Keratinocyte (primary cell): ENCODE measurements around the gene OVCH1. TPM values are rescaled to one million over a fixed set of nuclear protein-coding genes. Genes with fewer than 3 reads are reported as not detected.
"Not testable (repeated sequence)": the region's sequence is repeated elsewhere in the genome, so short reads cannot be mapped to it uniquely, and the experiment has no call there.

Source experiments
- DNase-seq: peaks from one replicate; pipeline ENCODE4 v3.0.0-alpha.2; 2011; ENCODE audit warnings: low read depth, missing footprints, low spot score
- FAIRE-seq: peaks from 2 replicates; lab custom pipeline; 2011; peaks lifted over from hg19 to GRCh38; lab: Jason Lieb, UNC
- H2AFZ ChIP-seq: 2 replicates; pipeline ENCODE4 v1.6.0; 2012; ENCODE audit warnings: low read length, control low read depth, inconsistent platforms; ENCODE audit not compliant: control insufficient read depth
- H3K27ac ChIP-seq: 2 replicates; pipeline ENCODE4 v1.5.1; 2011; ENCODE audit warnings: low read length; ENCODE audit not compliant: control insufficient read depth, insufficient read depth
- H3K27me3 ChIP-seq: 3 replicates; pipeline ENCODE4 v1.6.0; 2011; ENCODE audit warnings: low read length; ENCODE audit not compliant: control insufficient read depth, insufficient read depth; ENCODE audit errors: extremely low read depth
- H3K36me3 ChIP-seq, 2 experiments: 2 replicates in 1 of 2; 3 replicates in 1 of 2; pipeline ENCODE4 v1.5.1; 2011; ENCODE audit warnings: low read length in 2 of 2, mild to moderate bottlenecking in 1 of 2; ENCODE audit not compliant: control insufficient read depth in 2 of 2, insufficient read depth in 2 of 2; ENCODE audit errors: extremely low read depth in 1 of 2
- H3K4me1 ChIP-seq: 3 replicates; pipeline ENCODE4 v1.5.1; 2011; ENCODE audit warnings: low read length; ENCODE audit not compliant: control insufficient read depth, insufficient read depth; ENCODE audit errors: extremely low read depth
- H3K4me2 ChIP-seq: 3 replicates; pipeline ENCODE4 v1.6.0; 2011; ENCODE audit warnings: low read depth, low read length; ENCODE audit not compliant: control insufficient read depth, insufficient read depth; ENCODE audit errors: extremely low read depth
- H3K4me3 ChIP-seq, 3 experiments: fragments of 200-600 bp in 1 of 3; sonication (generic) in 1 of 3; 2 replicates in 2 of 3; 3 replicates in 1 of 3; pipeline ENCODE4 v1.5.1; 2011 to 2016; ENCODE audit warnings: low read length in 3 of 3, mild to moderate bottlenecking in 3 of 3, control low read depth in 2 of 3, inconsistent platforms in 1 of 3, low read depth in 1 of 3, mixed read lengths in 1 of 3, mixed run types in 1 of 3, moderate library complexity in 1 of 3; ENCODE audit not compliant: control insufficient read depth in 2 of 3, insufficient read depth in 2 of 3; ENCODE audit errors: extremely low read depth in 1 of 3
- H3K79me2 ChIP-seq: 2 replicates; pipeline ENCODE4 v1.6.0; 2012; ENCODE audit warnings: low read length; ENCODE audit not compliant: control insufficient read depth, insufficient read depth
- H3K9ac ChIP-seq: 3 replicates; pipeline ENCODE4 v1.6.0; 2011; ENCODE audit warnings: low read length; ENCODE audit not compliant: control insufficient read depth, insufficient read depth; ENCODE audit errors: extremely low read depth
- H3K9me1 ChIP-seq: 3 replicates; pipeline ENCODE4 v1.6.0; 2011; ENCODE audit warnings: low read length; ENCODE audit not compliant: control insufficient read depth, insufficient read depth; ENCODE audit errors: extremely low read depth
- H3K9me3 ChIP-seq: 2 replicates; pipeline ENCODE4 v1.5.1; 2012; ENCODE audit warnings: low read depth, low read length; ENCODE audit not compliant: control insufficient read depth
- H4K20me1 ChIP-seq: 3 replicates; pipeline ENCODE4 v1.6.0; 2011; ENCODE audit warnings: low read length; ENCODE audit not compliant: control insufficient read depth, insufficient read depth; ENCODE audit errors: extremely low read depth
- dilution Hi-C: fragments of 300-500 bp; cut with MboI; formaldehyde crosslinking; loops from one replicate; pipeline ENCODE4 v1.7.0; 2020; ENCODE audit warnings: low sequenced_read_pairs; ENCODE audit not compliant: extremely low pct_ligation_motif_present
- polyA plus RNA-seq, 5 experiments: library from polyadenylated mRNA; depleted of rRNA in 3 of 5; stranded (reverse) in 3 of 5; stranded (forward) in 1 of 5; unstranded in 1 of 5; fragments of >200 nt; gene quantifications; 1 replicate in 1 of 5; 2 replicates in 3 of 5; 3 replicates in 1 of 5; pipeline versions ENCODE4 v1.2.1 to v1.2.3, GENCODE V29; 2011 to 2012; ENCODE audit warnings: missing spikeins in 2 of 5, low read depth in 1 of 5, low replicate concordance in 1 of 5
- TF ChIP-seq, protein P1 (sequence below), 3 experiments: IDR thresholded peaks in 1 of 3; conservative IDR thresholded peaks in 1 of 3; optimal IDR thresholded peaks in 1 of 3; 2 replicates in 2 of 3; 3 replicates in 1 of 3; pipeline versions ENCODE3 to v1.5.1; 2011; ENCODE audit warnings: low read length in 3 of 3, mild to moderate bottlenecking in 3 of 3, moderate library complexity in 2 of 3, control low read depth in 1 of 3, inconsistent platforms in 1 of 3; ENCODE audit not compliant: insufficient read depth in 2 of 3; ENCODE audit errors: extremely low read depth in 1 of 3

OVCH1 gene
- polyA plus RNA-seq, 1 donor (not counting 4 experiments of a cell fraction or from before 2014, with no cell fraction given) = 0.04 TPM

DNA sequence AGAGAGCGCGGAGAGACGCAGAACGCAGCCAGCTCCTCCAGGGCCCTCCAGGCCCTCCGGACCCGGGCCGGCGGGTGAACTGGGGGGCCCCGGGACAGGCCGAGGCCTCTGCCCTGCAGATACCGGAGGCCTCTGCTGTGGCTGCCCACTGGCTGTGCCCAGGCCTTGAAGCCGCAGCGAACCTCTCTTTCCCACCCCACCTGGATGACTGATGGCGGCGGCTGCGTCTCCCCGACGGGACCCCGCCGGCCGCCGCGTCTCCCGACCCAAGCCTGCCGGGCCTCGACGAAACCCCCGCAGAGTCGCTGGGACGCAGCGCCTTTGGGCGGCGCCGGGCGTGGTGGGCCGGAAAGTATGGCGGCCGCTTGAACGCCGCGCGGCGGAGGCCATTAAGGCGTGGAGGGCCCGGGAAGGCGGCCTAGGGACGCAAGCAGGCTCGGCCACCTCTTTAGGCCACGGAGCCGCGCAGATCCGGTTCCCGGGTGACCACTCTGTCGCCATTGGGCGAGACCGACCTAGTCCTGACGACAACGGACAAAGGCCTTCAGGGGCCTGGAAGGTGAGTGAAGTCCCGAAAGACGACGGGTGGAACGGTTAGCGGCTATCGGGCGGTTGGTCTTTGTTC is 108.1 kb downstream of the OVCH1 start:
- no peaks in the 10 kb centered on the region for H4K20me1 ChIP-seq
- FAIRE-seq (no peak), DNase-seq (no peak)
- H3K4me3 ChIP-seq = peak overlapping the region in 1 of 3 experiments; percentile 14
- H3K9me3 ChIP-seq = no peaks in the 10 kb centered on the region
- no peaks in the 10 kb centered on the region for H3K9me1 ChIP-seq
- TF ChIP-seq, protein P1, sequence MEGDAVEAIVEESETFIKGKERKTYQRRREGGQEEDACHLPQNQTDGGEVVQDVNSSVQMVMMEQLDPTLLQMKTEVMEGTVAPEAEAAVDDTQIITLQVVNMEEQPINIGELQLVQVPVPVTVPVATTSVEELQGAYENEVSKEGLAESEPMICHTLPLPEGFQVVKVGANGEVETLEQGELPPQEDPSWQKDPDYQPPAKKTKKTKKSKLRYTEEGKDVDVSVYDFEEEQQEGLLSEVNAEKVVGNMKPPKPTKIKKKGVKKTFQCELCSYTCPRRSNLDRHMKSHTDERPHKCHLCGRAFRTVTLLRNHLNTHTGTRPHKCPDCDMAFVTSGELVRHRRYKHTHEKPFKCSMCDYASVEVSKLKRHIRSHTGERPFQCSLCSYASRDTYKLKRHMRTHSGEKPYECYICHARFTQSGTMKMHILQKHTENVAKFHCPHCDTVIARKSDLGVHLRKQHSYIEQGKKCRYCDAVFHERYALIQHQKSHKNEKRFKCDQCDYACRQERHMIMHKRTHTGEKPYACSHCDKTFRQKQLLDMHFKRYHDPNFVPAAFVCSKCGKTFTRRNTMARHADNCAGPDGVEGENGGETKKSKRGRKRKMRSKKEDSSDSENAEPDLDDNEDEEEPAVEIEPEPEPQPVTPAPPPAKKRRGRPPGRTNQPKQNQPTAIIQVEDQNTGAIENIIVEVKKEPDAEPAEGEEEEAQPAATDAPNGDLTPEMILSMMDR (optimal IDR thresholded peaks at IDR 0.05 in 1 of 3, IDR thresholded peaks at IDR 0.05 in 1 of 3, conservative IDR thresholded peaks at IDR 0.05 in 1 of 3; ENCODE audit: extremely low read depth in 1 of 3, insufficient read depth in 2 of 3, low read length in 3 of 3) = no peak
- no peak overlapping the region for H2AFZ ChIP-seq
- dilution Hi-C loops = no loop called here
- H3K27me3 ChIP-seq = no peaks in the 10 kb centered on the region
- no peak overlapping the region for H3K9ac ChIP-seq
- no peaks in the 10 kb centered on the region for H3K79me2 ChIP-seq
- H3K36me3 ChIP-seq = no peaks in the 10 kb centered on the region
- H3K4me2 ChIP-seq = no peak overlapping the region
- no peaks in the 10 kb centered on the region for H3K4me1 ChIP-seq
- no peak overlapping the region for H3K27ac ChIP-seq

DNA sequence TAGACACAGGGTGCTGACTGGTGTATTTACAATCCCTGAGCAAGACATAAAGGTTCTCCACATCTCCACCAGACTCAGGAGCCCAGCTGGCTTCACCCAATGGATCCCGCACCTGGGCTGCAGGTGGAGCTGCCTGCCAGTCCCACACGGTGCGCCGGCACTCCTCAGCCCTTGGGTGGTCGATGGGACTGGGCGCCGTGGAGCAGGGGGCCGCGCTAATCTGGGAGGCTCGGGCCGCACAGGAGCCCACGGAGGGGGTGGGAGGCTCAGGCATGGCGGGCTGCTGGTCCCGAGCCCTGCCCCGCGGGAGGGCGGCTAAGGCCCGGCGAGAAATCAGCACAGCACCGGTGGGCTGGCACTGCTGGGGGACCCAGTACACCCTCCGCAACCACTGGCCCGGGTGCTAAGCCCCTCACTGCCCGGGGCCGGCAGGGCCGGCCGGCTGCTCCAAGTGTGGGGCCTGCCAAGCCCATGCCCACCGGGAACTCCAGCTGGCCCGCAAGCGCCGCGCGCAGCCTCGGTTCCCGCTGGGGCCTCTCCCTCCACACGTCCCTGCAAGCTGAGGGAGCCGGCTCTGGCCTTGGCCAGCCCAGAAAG is 111.3 kb downstream of the OVCH1 start:
- H3K9me3 ChIP-seq, DNase-seq, H2AFZ ChIP-seq, H3K4me3 ChIP-seq, dilution Hi-C loops, H4K20me1 ChIP-seq, H3K4me2 ChIP-seq, H3K27ac ChIP-seq, H3K9ac ChIP-seq, H3K79me2 ChIP-seq, H3K36me3 ChIP-seq, H3K27me3 ChIP-seq, H3K4me1 ChIP-seq, H3K9me1 ChIP-seq, FAIRE-seq: not testable (repeated sequence)

DNA sequence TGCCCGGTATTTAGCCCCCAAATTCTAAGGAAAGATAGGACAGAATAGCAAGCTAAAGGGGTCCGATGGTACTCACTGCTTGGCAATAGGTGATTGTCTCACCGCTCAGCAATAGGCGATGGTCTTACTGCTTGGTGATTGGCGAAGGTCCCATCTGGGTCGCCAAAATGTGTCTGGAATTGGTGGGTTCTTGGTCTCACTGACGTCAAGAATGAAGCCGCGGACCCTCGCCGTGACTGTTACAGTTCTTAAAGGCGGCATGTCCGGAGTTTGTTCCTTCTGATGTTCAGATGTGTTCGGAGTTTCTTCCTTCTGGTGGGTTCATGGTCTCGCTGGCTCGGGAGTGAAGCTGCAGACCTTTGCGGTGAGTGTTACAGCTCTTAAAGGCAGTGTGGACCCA is 112.3 kb downstream of the OVCH1 start:
- H3K27me3 ChIP-seq, H3K9ac ChIP-seq, H3K79me2 ChIP-seq, H3K4me2 ChIP-seq, H3K4me1 ChIP-seq, H3K27ac ChIP-seq, FAIRE-seq, H3K36me3 ChIP-seq, DNase-seq, H2AFZ ChIP-seq, H4K20me1 ChIP-seq, H3K4me3 ChIP-seq, dilution Hi-C loops, H3K9me3 ChIP-seq, H3K9me1 ChIP-seq: not testable (repeated sequence)
